H1 (cell line): Measurements from ENCODE around the gene ZNF333. TPM values are rescaled to one million over a fixed set of nuclear protein-coding genes. Genes with fewer than 3 reads are reported as not detected.
"Not testable (repeated sequence)": the region's sequence is repeated elsewhere in the genome, so short reads cannot be mapped to it uniquely, and the experiment has no call there.

Experiments
- CTCF ChIA-PET: fragments of 300-600 bp; sonication (Branson Sonifier 250); formaldehyde crosslinking; loops from one replicate; lab custom pipeline; 2021; ENCODE audit not compliant: partially characterized antibody; lab: Charles Lee
- POLR2A ChIA-PET: fragments of 300-600 bp; sonication (Branson Sonifier 250); formaldehyde crosslinking; loops from one replicate; lab custom pipeline; 2021; ENCODE audit warnings: inconsistent platforms; ENCODE audit not compliant: partially characterized antibody; lab: Charles Lee
- DNase-seq, 2 experiments: peaks; one replicate each; pipeline versions ENCODE4 v3.0.0 to v3.0.0-alpha.2; 2010 to 2022; ENCODE audit warnings: low spot score in 2 of 2, low read depth in 1 of 2, mixed read lengths in 1 of 2
- FAIRE-seq: peaks from 2 replicates; lab custom pipeline; 2011; peaks lifted over from hg19 to GRCh38; lab: Jason Lieb, UNC
- H2AFZ ChIP-seq: 2 replicates; pipeline ENCODE4 v1.8.1; 2012; ENCODE audit warnings: low read length, inconsistent platforms
- H2AK5ac ChIP-seq: 2 replicates; pipeline ENCODE4 v1.6.1; 2013; ENCODE audit warnings: low read depth, low read length
- H2BK120ac ChIP-seq: replicated peaks from 2 replicates; pipeline ENCODE3; 2013; ENCODE audit warnings: low read depth, low read length, inconsistent platforms
- H2BK12ac ChIP-seq: 2 replicates; pipeline ENCODE4 v1.6.1; 2013; ENCODE audit warnings: low read depth, low read length
- H2BK15ac ChIP-seq: 2 replicates; pipeline ENCODE4 v1.6.1; 2013; ENCODE audit warnings: low read length
- H2BK20ac ChIP-seq: 2 replicates; pipeline ENCODE4 v1.6.1; 2013; ENCODE audit warnings: low read length
- H2BK5ac ChIP-seq: 2 replicates; pipeline ENCODE4 v1.6.1; 2013; ENCODE audit warnings: low read depth, low read length
- H3K14ac ChIP-seq: 2 replicates; pipeline ENCODE4 v1.6.1; 2013; ENCODE audit warnings: inconsistent platforms; ENCODE audit not compliant: insufficient read length
- H3K18ac ChIP-seq: 2 replicates; pipeline ENCODE4 v1.6.1; 2013; ENCODE audit warnings: low read length; ENCODE audit errors: extremely low read depth
- H3K23ac ChIP-seq: 2 replicates; pipeline ENCODE4 v1.6.1; 2013; ENCODE audit warnings: inconsistent platforms; ENCODE audit not compliant: insufficient read length
- H3K23me2 ChIP-seq: 2 replicates; pipeline ENCODE4 v1.6.1; 2013; ENCODE audit warnings: low read depth, low read length
- H3K27ac ChIP-seq: 2 replicates; pipeline ENCODE4 v1.6.1; 2011; ENCODE audit warnings: low read depth, low read length, inconsistent platforms
- H3K27me3 ChIP-seq, 4 experiments: replicated peaks in 1 of 4; 1 replicate in 1 of 4; 2 replicates in 3 of 4; pipeline versions ENCODE4 v1.6.1 to v1.8.1; 2011 to 2013; ENCODE audit warnings: low read length in 3 of 4, mild to moderate bottlenecking in 3 of 4, inconsistent platforms in 2 of 4, mixed read lengths in 2 of 4, moderate library complexity in 1 of 4; ENCODE audit not compliant: control insufficient read depth in 3 of 4, insufficient read depth in 3 of 4; ENCODE audit errors: extremely low read depth in 1 of 4
- H3K36me3 ChIP-seq, 4 experiments: 2 replicates each; pipeline versions ENCODE4 v1.6.1 to v1.8.1; 2011 to 2013; ENCODE audit warnings: mild to moderate bottlenecking in 4 of 4, low read length in 3 of 4, moderate library complexity in 2 of 4, control low read depth in 1 of 4, inconsistent platforms in 1 of 4; ENCODE audit not compliant: insufficient read depth in 4 of 4, control insufficient read depth in 2 of 4
- H3K4ac ChIP-seq: replicated peaks from 2 replicates; pipeline ENCODE3; 2013; ENCODE audit warnings: low read length, low read depth, mixed read lengths, inconsistent platforms; ENCODE audit not compliant: insufficient read length
- H3K4me1 ChIP-seq, 4 experiments: replicated peaks in 1 of 4; 1 replicate in 1 of 4; 2 replicates in 3 of 4; pipeline versions ENCODE4 v1.6.1 to v1.8.1; 2011 to 2013; ENCODE audit warnings: low read length in 3 of 4, inconsistent platforms in 2 of 4, mixed read lengths in 1 of 4; ENCODE audit not compliant: insufficient read depth in 4 of 4, control insufficient read depth in 3 of 4
- H3K4me2 ChIP-seq, 2 experiments: 2 replicates each; pipeline versions ENCODE4 v1.6.1 to v1.8.1; 2011 to 2013; ENCODE audit warnings: low read depth in 2 of 2, low read length in 2 of 2, control low read depth in 1 of 2, inconsistent platforms in 1 of 2, mild to moderate bottlenecking in 1 of 2; ENCODE audit not compliant: insufficient read depth in 1 of 2
- H3K4me3 ChIP-seq, 4 experiments: fragments of 200-600, 300-600 bp in 1 of 4; sonication (generic), shearing (Covaris generic), sonication (Bioruptor Twin) in 1 of 4; 2 replicates each; pipeline versions ENCODE4 v1.5.1 to v1.8.1; 2011 to 2016; ENCODE audit warnings: low read length in 4 of 4, low read depth in 3 of 4, control low read depth in 2 of 4, inconsistent platforms in 2 of 4, mild to moderate bottlenecking in 2 of 4, mixed read lengths in 1 of 4, moderate library complexity in 1 of 4; ENCODE audit not compliant: insufficient read depth in 2 of 4; ENCODE audit errors: extremely low read depth in 1 of 4
- H3K56ac ChIP-seq: replicated peaks from 2 replicates; pipeline ENCODE3; 2013; ENCODE audit warnings: low read depth, mild to moderate bottlenecking, mixed read lengths, low read length, inconsistent platforms; ENCODE audit not compliant: insufficient read length
- H3K79me1 ChIP-seq: 2 replicates; pipeline ENCODE4 v1.6.1; 2013; ENCODE audit warnings: low read depth, low read length, control low read depth
- H3K79me2 ChIP-seq, 2 experiments: 2 replicates each; pipeline versions ENCODE4 v1.6.1 to v1.8.1; 2012 to 2013; ENCODE audit warnings: low read length in 2 of 2, mild to moderate bottlenecking in 2 of 2, inconsistent platforms in 1 of 2; ENCODE audit not compliant: insufficient read depth in 2 of 2, control insufficient read depth in 1 of 2
- H3K9ac ChIP-seq, 4 experiments: replicated peaks in 1 of 4; 1 replicate in 1 of 4; 2 replicates in 3 of 4; pipeline versions ENCODE4 v1.6.1 to v1.8.1; 2011 to 2013; ENCODE audit warnings: low read depth in 3 of 4, low read length in 3 of 4, control low read depth in 2 of 4, mild to moderate bottlenecking in 2 of 4, moderate library complexity in 2 of 4, inconsistent platforms in 1 of 4; ENCODE audit errors: extremely low read depth in 1 of 4
- H3K9me3 ChIP-seq, 2 experiments: 2 replicates each; pipeline versions ENCODE4 v1.6.1 to v1.8.1; 2012 to 2013; ENCODE audit warnings: mild to moderate bottlenecking in 2 of 2, moderate library complexity in 2 of 2, control low read depth in 1 of 2, inconsistent platforms in 1 of 2, low read depth in 1 of 2, low read length in 1 of 2, mixed read lengths in 1 of 2; ENCODE audit not compliant: insufficient read depth in 2 of 2
- H4K20me1 ChIP-seq, 2 experiments: replicated peaks in 1 of 2; 2 replicates each; pipeline versions ENCODE3 to v1.8.1; 2011 to 2013; ENCODE audit warnings: inconsistent platforms in 2 of 2, low read length in 2 of 2, mild to moderate bottlenecking in 1 of 2; ENCODE audit not compliant: insufficient read depth in 2 of 2, control insufficient read depth in 1 of 2
- H4K5ac ChIP-seq: 2 replicates; pipeline ENCODE4 v1.6.1; 2013; ENCODE audit warnings: low read length, low read depth, mixed read lengths, inconsistent platforms; ENCODE audit not compliant: insufficient read length
- H4K8ac ChIP-seq: 2 replicates; pipeline ENCODE4 v1.8.0; 2013; ENCODE audit warnings: mild to moderate bottlenecking, moderate library complexity, low read length, inconsistent platforms; ENCODE audit not compliant: insufficient read depth; ENCODE audit errors: extremely low read depth
- H4K91ac ChIP-seq: replicated peaks from 2 replicates; pipeline ENCODE3; 2013; ENCODE audit warnings: low read length, mixed read lengths, inconsistent platforms; ENCODE audit not compliant: insufficient read length
- WGBS, 2 experiments: shearing (Covaris generic) in 1 of 2; methylation state at CpG; one replicate each; pipeline versions ENCODE4 v1.1.6 to v1.1.7; 2013 to 2015; ENCODE audit warnings: low lambda C conversion rate in 2 of 2, mixed read lengths in 2 of 2, inconsistent platforms in 1 of 2, low coverage in 1 of 2, missing lambda C conversion rate in 1 of 2; ENCODE audit not compliant: insufficient replicate concordance in 2 of 2, insufficient coverage in 1 of 2, insufficient read length in 1 of 2; ENCODE audit errors: extremely low coverage in 1 of 2, missing lambda C conversion rate in 1 of 2; 5-methylcytosine and 5-hydroxymethylcytosine counted together
- polyA plus RNA-seq, 7 experiments: library from polyadenylated mRNA; depleted of rRNA in 3 of 7; stranded (reverse) in 5 of 7; unstranded in 2 of 7; fragments of >200 nt in 5 of 7; fragments of 200-250 nt in 2 of 7; gene quantifications; 1 replicate in 5 of 7; 2 replicates in 1 of 7; 4 replicates in 1 of 7; pipeline versions ENCODE4 v1.2.1 to v1.2.3, GENCODE V29; 2011 to 2013; ENCODE audit warnings: missing spikeins in 2 of 7, mixed read lengths in 2 of 7
- total RNA-seq: library from RNA; stranded (reverse); fragmentation: NEBNext Ultra II Directional; extraction: Animal tissue kit (Norgen Biotek cat#: 25700); gene quantifications from 2 replicates; pipeline ENCODE4 v1.2.1, GENCODE V29; 2021

The ZNF333 gene
- total and polyA plus RNA-seq, 2 of the 8 experiments (the other 6 are each of a cell fraction or from before 2014, with no cell fraction given), result 7.3 to 8.4 TPM

- not testable (repeated sequence) for H3K79me2 ChIP-seq, H2BK120ac ChIP-seq, H3K27me3 ChIP-seq, H3K9me3 ChIP-seq, H3K4me2 ChIP-seq, H3K4me1 ChIP-seq, H2AK5ac ChIP-seq, H3K79me1 ChIP-seq, H2BK15ac ChIP-seq, H3K4ac ChIP-seq, H4K5ac ChIP-seq, H3K23ac ChIP-seq, H2BK12ac ChIP-seq, H3K23me2 ChIP-seq, H2BK5ac ChIP-seq, H4K20me1 ChIP-seq, FAIRE-seq, H3K4me3 ChIP-seq, H2AFZ ChIP-seq, H3K18ac ChIP-seq, H3K36me3 ChIP-seq, H3K9ac ChIP-seq, H4K91ac ChIP-seq, H3K27ac ChIP-seq, H2BK20ac ChIP-seq, H3K14ac ChIP-seq, H4K8ac ChIP-seq, H3K56ac ChIP-seq
- ChIA-PET CTCF (interaction anchor here (0.7 to 2.2 kb wide), 4 partner anchors 8 to 376 kb away, joined by 3 to 10 read pairs (median 5); no protein-coding TSS in a partner anchor), POLR2A (interaction anchor here (4.1 kb wide), 1 partner anchor 20 kb away, joined by 18 read pairs; no protein-coding TSS in a partner anchor)
- DNase-seq, result peak in 1 of 2 experiments; percentile 23
- WGBS, 2 experiments, result 79% methylated on average over 11 of the region's 12 CpGs; no CpG with 5 or more reads in 1 of the 2 experiments
Measured at GRCh38 chr19:14778110-14778845, 88.4 kb downstream of the ZNF333 start, which contains the start of gene ADGRE2. ADGRE2 (minus strand) TSS chr19:14778560; CDS start chr19:14776756, 1,804 bp downstream.
